Stimulated activated CD4-positive, alpha-beta T cell treated with anti-CD3 and anti-CD28 coated beads, Interleukin-12 subunit alpha, Interleukin-12 subunit beta, amount 100 ng/mL, for 24 hours (primary cell): ENCODE data around the gene CNOT11.
"Not testable (repeated sequence)": the region's sequence is repeated elsewhere in the genome, so short reads cannot be mapped to it uniquely, and the experiment has no call there.

Source experiments
- DNase-seq, 2 experiments: peaks; one replicate each; pipeline ENCODE4 v3.0.0-alpha.2; 2020; ENCODE audit warnings: low read depth in 2 of 2

The CNOT11 gene

GRCh38 chr2:101310090-101310833 is 57.6 kb downstream of the CNOT11 start:
- DNase-seq = no peak

- no peak for DNase-seq
Measured at GRCh38 chr2:101310834-101311695, 58.4 kb downstream of the CNOT11 start.

GRCh38 chr2:101311696-101312017 is 59.0 kb downstream of the CNOT11 start:
- no peak for DNase-seq

GRCh38 chr2:101316568-101316967 is 63.9 kb downstream of the CNOT11 start:
- DNase-seq = not testable (repeated sequence)
